ENCODE data around the gene NTN5.

DNA sequence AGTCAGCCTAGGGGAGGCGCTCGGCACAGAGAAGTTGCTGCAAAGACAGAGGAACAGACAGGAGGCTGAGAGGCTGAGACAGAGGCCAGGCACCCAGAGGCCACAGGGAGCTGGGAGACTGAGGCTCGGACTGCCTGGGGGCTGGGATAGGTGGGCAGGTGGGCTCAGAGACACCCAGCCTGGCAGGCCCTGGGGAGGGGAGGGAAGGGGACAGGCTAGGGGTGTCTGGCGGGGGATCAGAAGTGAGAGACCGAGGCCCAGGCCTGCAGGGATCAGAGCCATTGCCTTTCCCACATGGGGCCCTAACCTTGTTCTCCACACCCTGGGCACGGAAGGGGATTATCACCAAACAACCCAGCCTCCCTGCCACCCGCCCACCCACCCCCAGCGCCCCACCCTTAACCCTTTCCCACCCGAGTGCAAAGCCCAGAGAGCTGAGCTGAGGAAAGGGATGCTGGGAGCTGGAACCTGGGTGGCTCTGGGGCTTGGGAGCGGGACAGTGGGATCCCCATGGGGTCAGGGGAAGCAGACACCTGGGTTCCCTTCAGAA is 1.3 kb downstream of the NTN5 start:
- TF ChIP-seq, protein P1, sequence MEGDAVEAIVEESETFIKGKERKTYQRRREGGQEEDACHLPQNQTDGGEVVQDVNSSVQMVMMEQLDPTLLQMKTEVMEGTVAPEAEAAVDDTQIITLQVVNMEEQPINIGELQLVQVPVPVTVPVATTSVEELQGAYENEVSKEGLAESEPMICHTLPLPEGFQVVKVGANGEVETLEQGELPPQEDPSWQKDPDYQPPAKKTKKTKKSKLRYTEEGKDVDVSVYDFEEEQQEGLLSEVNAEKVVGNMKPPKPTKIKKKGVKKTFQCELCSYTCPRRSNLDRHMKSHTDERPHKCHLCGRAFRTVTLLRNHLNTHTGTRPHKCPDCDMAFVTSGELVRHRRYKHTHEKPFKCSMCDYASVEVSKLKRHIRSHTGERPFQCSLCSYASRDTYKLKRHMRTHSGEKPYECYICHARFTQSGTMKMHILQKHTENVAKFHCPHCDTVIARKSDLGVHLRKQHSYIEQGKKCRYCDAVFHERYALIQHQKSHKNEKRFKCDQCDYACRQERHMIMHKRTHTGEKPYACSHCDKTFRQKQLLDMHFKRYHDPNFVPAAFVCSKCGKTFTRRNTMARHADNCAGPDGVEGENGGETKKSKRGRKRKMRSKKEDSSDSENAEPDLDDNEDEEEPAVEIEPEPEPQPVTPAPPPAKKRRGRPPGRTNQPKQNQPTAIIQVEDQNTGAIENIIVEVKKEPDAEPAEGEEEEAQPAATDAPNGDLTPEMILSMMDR (IDR thresholded peaks at IDR 0.05; ENCODE audit: insufficient read depth, low read length): no peak
- TF ChIP-seq, protein P2, sequence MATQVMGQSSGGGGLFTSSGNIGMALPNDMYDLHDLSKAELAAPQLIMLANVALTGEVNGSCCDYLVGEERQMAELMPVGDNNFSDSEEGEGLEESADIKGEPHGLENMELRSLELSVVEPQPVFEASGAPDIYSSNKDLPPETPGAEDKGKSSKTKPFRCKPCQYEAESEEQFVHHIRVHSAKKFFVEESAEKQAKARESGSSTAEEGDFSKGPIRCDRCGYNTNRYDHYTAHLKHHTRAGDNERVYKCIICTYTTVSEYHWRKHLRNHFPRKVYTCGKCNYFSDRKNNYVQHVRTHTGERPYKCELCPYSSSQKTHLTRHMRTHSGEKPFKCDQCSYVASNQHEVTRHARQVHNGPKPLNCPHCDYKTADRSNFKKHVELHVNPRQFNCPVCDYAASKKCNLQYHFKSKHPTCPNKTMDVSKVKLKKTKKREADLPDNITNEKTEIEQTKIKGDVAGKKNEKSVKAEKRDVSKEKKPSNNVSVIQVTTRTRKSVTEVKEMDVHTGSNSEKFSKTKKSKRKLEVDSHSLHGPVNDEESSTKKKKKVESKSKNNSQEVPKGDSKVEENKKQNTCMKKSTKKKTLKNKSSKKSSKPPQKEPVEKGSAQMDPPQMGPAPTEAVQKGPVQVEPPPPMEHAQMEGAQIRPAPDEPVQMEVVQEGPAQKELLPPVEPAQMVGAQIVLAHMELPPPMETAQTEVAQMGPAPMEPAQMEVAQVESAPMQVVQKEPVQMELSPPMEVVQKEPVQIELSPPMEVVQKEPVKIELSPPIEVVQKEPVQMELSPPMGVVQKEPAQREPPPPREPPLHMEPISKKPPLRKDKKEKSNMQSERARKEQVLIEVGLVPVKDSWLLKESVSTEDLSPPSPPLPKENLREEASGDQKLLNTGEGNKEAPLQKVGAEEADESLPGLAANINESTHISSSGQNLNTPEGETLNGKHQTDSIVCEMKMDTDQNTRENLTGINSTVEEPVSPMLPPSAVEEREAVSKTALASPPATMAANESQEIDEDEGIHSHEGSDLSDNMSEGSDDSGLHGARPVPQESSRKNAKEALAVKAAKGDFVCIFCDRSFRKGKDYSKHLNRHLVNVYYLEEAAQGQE (IDR thresholded peaks at IDR 0.05; ENCODE audit: insufficient replicate concordance, low read depth): no peak
- no peak for TF ChIP-seq GABPA (IDR thresholded peaks at IDR 0.05; ENCODE audit: low read depth)
